ENCODE measurements around the gene NUDCD3.

NUDCD3 gene

DNA sequence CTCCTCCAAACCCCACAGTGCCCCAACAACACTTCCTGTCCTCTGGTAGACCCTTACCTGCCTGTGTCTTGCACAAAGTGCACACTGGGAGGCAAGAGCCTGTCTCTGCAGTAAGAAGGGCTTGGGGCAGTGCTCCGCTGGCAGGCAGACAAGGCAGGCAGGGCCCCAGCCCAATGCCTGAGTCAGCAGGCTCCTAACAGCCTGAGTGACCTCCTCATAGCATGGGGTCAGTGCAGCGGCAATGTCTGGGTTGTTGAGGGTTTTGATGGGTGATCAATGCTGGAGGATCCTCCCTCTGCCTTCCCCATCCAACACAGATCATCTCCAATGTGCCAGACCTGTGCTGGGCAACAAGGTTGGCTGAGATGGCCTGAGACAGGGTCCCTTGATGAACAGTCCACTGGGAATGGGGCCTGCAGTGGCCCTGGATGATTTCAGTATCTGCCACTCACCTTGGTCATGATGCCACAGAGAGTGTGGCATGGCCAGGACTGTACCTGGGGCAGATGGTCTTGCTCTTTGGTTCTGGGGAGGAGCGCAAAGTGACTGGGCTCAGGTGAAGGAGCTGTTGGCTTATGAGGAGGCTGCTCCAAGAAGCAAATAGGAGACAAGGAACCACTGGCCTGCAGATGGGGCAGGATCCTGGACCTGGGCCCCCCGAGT, 109.5 kb downstream of the NUDCD3 start:
- DNase-seq, result no peak

DNA sequence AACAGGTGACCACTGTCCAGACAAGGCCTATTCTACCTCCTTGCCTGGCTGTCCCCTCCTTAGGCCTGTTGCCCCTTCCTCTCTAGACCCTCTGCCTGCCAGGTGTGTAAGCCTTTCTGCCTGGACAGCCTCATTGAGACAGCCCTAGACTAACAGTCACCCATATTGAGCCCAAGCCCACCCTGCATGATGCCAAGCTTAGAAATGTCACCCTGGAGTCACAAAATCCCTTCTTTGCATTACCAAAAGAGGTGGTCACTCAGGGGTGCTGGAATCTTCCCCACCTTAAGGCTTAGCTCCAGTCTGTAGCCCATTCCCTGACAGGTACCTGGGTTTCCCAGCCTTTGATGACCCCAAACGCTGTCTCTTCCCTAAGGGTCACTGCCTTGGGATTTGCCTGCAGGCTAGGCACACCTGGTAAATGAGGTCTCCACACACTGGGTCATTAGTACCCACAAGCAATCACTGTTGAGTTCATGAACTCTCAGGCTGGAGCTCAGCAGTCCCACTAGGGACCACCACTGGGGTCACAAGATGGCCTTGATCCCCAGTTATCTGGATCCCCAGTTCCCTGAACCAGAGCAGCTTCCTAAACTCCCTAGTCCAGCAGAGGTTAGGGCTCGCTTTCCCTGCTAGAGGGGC, 110.1 kb downstream of the NUDCD3 start:
- DNase-seq, result no peak

DNA sequence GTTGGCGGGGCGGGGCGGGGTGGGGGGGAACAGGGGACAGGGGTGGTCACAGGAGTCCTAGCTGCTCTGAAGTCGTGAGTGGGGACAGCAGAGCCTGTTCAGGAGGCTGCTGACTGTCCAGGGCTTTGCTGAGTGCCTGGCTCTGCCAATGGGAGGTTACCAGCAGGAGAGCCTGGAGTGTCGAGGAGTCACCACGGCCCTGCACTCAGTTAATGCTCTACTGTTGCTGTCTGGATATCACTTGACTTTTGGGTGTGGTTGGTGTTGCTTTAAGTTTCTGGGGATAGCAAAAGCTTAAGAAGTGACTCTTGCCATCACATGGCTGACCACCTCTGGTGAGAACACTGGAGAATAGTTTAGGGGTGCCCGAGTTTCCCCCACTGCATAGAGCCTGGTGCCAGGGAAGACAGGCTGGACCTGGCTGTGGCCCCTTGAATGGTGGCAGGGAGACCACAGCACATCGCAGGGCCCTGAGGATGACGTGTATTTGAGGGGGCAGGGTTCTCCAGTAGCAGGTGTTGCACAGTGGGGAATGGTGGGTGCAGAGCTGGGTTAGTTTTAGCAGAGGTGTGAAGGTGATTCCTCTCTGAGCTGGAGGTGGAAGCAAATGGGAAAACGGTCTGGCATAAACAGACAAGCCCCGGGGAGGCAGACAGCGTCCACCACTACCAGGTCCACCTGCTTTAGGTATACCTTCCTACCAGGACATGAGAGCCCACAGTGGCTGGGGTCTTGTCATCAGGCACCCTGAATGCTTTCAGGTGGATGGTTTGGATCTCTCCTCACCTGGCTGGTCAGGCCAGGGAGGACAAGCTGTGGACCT, 110.9 kb downstream of the NUDCD3 start:
- no peak for DNase-seq

DNA sequence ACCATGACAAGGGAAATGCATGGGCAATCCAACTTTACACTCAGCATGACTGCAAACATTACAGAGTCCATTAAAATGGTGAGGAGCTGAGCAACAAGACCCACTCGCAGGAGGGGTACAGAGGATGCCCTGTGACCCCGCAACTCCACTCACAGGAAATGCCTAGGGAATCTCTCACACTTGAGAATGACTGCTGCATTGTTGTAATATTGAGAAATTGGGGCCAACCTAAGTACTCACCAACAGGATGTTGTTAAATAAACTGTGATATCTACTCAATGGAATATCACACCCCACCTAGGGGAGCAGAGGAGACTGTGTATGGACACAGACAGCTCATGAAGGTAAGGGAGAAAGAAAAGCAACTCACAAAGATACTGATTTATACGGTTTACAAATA, 111.7 kb downstream of the NUDCD3 start:
- DNase-seq, result no peak

DNA sequence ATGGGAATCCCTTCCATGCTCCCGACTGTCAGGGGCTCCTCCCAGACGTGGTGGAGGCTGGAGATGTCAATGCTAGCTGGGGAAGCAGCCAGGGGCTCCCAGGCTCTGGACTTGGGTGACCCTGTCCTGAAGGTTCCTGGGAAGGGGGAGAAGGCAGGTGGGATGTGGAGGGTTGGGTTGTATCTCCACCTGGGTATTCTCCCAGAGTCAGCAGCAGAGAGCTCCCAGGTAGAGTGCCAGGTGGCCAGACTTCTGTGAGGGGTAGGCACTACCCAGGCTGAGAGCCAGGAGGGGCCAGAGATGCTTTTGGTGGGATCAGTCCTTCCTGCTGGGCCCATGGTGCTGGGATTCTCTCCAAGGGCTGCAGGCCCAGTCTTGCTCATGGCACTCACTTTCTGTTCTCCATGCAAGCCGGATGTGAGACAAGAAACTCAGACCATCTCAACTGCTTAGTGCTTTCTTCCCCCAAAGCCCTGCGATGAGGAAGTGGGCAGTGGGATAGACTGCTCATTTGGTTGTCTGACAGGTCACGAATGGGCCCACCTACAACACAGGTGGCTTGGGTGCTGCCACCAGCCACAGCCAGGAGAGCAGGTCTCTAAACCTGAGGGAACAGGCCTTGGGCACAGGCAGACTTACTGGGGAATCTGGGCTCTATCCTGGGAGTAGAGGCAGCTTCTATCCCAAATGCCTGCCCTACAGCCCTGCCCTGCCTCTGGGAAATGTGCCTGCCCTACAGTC, 112.6 kb downstream of the NUDCD3 start:
- no peak for DNase-seq

DNA sequence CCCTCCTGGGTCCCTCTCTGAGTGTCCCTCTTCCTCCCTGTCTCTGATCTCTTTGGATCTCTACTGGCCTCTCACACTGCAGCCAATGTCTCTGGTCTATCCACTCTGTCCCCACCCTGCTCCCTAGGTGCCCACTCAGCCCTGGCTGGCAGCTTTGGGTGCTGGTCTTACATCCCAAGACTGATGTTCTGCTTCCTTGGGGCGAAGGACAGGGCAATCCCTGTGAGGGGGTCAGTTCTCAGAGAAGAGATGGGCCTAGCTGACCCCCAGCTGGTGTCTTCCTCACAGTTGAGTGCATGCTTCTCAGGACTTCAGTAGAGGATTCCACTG, 113.4 kb downstream of the NUDCD3 start:
- no peak for DNase-seq

DNA sequence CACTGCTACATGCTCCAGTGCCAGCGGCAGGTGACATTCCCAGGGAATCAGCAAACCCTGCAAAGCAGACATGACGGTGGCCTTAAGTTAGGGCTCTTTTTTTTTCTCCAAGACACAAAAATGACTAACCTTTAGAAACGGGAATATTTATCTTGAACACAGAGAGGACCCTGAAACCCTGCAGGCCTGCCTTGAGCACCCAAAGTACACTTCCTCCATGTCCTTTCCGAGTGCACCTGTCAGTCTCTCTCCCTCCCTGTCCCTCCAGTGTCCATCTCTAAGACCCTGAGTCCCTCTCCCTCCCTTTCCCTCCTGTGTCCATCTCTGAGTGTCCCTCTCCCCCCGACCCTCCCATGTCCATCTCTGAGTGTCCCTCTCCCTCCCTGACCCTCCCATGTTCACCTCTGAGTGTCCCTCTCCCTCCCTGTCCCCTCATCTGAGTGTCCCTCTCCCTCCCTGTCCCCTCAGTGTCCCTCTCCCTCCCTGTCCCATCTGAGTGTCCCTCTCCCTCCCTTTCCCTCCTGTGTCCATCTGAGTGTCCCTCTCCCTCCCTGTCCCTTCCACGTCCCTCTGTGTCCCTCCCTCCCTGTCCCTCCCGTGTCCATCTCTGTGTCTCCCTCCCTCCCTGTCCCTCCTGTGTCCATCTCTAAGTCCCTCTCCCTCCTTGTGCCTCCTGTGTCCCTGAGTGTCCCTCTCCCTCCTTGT, 113.9 kb downstream of the NUDCD3 start:
- DNase-seq, result no peak

DNA sequence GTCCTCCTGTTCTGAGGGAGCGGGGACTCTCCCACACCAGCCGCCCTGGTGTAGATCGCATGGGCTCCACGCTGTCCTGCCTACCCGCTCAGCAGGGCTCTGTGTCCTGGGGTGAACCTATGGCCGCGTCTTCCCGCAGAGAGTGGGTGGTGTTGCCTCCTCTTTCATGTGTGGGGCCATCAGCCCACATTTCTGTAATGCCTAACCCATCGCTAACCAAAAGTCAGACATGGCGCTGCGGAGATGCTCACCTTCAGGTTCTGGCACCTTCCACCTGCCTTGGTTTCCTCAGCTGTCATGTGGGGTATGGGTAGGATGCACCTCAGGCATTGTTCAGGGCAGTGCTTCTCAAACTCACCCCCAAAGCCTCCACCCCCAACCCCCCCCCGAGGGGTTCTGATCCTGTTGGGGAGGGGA, 114.5 kb downstream of the NUDCD3 start:
- DNase-seq, result no peak

DNA sequence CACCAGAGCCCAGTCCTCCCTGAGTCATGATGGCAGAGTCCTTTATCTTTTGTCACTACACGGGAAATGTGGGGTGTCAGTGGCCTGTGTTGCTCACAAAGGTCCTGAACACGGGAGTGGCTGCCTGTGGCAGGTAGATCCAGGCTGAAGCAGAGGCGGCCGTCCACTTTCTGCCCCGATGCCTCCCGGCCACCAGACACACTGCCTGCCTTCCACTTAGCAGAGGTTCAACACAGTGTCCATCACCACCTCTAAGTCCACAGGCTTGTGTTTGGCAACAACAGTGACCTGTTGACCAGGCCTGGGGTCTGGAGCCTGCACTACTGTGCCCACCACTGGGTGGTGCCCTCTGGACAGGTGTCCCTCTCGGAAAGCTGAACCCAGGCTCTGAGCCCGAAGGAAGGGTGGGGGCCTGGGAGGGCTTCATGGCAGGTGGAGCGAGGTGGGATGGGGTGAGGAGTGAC, 115.2 kb downstream of the NUDCD3 start:
- DNase-seq, result no peak

DNA sequence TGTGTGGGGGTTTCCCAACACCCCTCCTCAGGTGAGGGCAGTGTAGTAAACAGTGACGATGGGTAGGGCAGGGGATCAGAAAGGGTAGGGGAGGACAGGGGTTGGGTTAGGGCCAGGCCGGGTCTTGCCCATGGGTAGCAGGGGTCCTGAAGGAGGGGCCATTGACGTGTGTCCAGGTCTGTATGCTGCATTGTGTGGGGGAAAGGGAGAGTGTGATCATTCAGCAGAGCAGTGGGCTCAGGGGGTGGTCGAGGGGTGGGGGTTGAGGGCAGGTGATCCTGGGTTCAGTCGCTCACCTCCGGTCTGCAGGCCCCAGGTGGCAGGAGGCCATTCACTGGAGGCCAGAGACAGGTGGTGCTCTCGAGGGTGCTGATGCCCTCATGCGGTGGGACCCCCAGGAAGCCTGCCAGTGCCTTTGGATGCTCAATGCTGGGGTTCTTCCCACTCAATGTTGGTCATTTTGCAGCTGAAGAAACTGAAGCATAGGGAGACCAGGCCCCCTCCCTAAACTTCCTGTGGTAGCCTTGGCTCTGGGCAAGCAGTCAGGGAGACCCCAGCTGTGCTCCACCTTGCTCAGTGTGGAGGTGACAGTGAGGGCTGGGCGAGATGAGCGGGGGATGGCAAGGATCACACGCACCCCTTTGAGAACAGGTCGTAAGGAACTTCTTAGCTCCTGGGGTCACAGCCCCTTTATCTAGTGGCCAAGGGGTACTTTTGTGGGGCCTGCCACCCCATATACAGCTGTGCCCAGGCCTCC, 116.3 kb downstream of the NUDCD3 start:
- DNase-seq, result no peak

DNA sequence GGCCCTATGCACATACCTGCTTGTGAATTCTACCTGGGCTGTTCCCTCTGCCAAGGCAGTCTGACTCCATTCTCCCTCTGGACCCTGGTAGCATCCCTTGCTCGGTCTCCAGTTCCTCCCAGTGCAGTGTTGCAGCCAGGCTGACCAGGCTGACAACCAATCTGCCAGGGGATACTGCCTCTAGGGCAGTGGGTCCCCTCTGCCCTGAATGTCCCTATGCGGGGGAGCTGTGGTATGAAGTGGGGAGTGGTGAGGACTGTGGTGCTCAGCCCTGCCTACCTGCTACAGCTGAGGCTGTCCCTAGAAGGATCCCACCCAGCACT, 117.1 kb downstream of the NUDCD3 start:
- no peak for DNase-seq

DNA sequence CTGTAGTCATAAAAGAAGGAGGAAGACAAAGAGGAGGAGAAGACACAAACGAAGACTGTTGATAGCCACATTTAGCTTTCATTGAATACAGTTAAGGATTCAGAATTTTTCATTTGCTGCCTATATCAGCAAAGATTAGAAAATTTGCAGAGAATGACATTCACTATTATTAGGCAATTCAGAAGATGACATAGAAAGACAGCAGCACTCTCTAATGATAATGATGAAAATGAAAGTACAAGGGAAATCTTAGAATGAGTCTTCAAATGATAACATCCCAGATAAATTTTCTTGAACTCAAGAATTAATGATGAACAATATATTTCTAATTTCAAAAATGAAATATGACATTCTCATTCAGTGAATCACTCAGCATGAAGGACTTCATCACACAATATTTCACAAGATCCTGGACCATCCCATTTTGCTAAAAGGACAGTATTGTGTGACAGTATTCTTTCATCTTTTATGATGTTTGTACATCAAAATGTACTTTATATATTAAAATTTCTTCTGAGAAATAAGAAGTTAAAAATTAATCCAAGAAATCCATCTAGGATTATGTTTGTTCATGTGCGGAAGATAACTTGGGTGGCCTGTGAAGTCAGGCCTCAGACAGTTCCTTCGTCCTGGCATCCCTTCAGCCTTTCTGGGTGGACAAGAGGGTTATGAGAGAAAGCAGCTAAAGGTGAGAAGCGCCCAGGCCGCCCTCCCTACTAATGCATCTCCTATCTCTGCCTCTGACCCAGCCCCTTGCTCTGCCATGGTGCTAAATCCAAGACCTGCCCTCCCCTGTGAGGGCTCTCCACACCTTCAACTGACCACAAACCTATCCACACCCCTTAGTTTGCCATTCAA, 117.7 kb downstream of the NUDCD3 start:
- DNase-seq, result no peak

DNA sequence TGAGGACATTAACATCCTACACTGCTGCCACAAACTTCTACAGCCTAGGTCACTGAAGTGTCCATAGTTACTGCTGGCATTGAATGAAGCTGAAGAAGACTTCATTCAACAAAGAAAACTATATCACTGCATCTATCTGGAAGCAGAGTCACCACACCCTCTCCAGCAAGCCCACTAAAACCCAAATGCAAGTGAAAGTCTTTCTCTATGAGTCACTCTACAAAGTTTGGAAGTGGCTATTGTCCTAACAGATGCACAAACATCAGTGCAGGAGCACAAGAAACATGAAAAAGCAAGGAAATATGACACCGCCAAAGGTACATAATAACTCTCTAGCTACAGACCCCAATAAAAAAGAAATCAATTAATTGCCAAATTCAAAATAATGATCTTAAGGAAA, 121.6 kb downstream of the NUDCD3 start:
- no peak for DNase-seq

DNA sequence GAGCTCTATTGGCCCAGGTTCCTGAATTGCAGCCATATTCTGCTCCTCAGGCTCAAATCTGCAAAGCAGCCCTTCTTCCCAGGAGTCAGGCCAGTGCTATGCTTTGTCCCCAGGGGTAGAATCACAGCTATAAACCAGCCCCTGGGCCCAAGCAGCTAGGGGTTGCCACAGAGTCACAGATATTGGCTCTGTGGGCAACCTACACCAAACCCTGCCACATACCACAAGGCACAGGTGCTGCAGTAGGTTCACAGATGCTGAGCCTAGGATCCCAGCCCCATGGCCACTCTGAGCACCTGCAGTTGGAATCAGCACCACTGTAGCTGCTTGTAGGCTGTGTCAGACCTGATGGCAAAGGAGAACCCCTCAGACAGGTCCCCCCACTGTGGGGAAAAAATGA, 122.0 kb downstream of the NUDCD3 start:
- no peak for DNase-seq

DNA sequence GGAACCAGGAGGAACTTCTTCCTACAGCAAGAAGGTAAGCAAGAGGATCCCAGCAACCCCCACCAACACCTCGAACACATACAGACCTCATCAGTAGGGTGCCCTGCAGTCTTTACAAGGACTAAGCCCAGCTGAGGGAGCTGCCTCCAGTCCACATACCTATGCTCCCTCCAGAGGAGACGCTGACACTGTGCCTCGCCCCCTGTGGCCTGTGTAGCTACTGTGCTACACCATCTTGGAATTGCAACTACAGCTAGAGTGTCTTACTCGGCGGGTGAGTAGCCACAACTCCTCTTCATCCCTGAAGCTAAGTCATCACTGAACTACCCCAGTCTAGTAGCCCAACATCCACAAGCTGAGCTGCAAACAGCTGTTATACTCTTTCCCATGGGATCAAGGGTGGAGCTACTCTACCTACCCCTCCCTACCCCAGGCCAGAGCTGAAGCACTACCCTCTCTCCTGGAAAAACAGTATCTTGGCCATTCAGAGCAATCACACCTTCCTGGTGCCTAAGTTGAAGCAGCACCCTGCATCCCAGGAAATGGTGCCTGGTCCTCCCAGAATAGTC, 122.9 kb downstream of the NUDCD3 start:
- no peak for DNase-seq

DNA sequence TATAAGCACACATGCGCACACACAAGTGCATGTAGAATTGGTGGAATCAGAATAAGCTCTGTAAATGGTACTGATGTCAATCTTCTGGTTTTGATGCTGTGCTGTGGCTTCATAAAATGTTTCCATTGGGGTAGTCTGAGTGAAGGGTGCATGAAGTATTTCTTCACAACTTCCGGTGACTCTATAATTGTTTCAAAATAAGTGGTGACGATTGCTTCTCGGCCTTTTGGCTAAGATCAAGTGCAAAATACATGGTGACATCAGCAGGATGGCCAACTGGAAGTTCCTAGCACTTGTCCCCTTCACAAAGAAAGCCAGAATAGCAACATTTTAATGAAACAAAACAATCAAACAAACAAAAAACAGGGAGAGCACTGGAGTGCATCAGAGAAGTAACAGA, 123.5 kb downstream of the NUDCD3 start:
- no peak for DNase-seq

DNA sequence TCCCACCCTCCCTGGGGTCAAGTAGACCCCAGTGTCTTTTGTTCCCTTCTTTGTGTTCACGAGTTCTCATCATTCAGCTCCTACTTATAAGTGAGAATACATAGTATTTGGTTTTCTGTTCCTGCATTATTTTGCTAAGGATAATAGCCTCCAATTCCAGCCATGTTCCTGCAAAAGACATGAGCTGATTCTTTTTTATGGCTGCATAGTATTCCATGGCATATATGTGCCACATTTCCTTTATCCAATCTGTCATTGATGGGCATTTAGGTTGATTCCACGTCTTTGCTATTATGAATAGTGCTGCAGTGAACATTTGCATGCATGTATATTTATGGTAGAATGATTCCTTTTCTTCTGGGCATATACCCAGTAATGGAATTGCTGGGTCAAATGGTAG, 136.8 kb downstream of the NUDCD3 start:
- no peak for DNase-seq

DNA sequence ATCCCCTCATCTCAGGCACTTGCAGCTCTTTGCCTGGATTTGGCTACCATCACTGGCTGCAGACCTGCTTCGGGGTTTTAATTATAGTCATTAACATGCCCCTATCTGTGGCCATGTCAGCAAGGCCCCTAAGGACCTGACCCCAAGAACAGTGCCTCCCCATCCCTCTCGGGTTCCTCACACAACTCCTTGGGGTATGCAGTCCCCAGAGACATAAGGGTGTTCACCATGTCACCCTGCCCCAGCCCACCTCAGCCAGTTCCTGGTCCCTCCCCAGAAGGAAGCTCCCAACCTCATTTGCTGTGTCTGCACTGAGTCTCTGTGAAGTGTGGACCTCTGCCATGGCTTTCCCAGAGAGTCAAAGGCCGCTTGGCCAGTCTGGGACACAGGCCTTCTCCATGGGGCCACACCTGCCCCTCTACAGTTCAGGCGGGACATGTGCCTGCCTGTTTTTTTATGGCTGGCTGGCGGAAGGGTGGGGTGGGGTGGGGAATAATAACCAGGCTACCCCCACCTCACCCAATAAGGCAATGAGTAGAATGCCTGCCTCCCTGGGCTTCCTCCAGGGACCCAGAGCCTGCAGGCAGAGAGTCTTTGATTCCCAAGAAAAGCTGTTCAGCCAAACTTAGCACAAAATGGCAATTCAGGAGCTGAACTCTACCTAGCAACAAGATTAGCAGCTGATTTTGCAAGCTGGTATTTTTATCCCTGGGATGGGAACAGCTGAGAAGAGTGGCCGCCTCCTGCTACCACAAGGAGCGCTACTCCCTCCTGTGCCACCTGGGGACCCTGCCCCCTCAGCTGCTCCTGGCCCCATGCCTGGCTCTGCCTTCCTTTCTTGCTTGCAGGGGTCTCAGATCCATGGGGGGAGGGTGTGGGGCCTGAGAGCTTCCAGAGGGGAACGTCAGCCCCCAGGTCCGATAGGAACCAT, 141.3 kb downstream of the NUDCD3 start:
- no peak for DNase-seq

DNA sequence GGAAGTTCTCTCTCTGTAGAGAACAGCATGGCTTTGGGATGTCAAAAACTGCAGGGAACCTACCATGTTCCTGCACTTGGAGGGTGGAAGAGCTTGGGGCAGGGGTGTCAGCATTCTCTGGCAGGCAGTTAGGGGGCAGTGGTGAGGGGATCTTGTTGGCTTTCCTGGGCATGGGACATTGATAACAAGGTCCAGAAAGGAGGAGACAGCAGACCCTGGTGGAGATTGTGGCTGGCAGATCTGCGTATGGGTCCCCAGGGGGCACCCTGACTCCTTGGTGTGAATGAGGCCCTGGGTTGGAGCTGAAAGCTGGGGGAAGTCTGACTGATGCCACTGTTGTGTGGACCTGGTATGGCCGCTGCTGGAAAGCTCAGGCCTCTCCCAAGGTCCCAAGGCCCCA, 142.2 kb downstream of the NUDCD3 start:
- no peak for DNase-seq
